H9 (cell line): ENCODE results near the gene PCGF3. TPM values are rescaled to one million over a fixed set of nuclear protein-coding genes. Genes with fewer than 3 reads are reported as not detected.

Experiments
- DNase-seq: peaks from one replicate; pipeline ENCODE4 v3.0.0-alpha.2; 2017
- H2AFZ ChIP-seq: one replicate; pipeline ENCODE4 v1.6.1; 2013; ENCODE audit warnings: mild to moderate bottlenecking, low read length, control low read depth, moderate library complexity
- H2AK5ac ChIP-seq: 2 replicates; pipeline ENCODE4 v1.6.1; 2013; ENCODE audit warnings: low read length, control low read depth, mixed read lengths; ENCODE audit not compliant: insufficient read length
- H2BK120ac ChIP-seq: one replicate; pipeline ENCODE4 v1.6.1; 2013; ENCODE audit warnings: low read depth, mild to moderate bottlenecking, low read length, control low read depth, inconsistent platforms; ENCODE audit not compliant: poor library complexity, severe bottlenecking
- H2BK12ac ChIP-seq: 2 replicates; pipeline ENCODE4 v1.6.1; 2013; ENCODE audit warnings: low read length, control low read depth, mixed read lengths, low read depth; ENCODE audit not compliant: insufficient read length
- H2BK15ac ChIP-seq: 2 replicates; pipeline ENCODE4 v1.6.1; 2013; ENCODE audit warnings: low read depth, low read length, control low read depth
- H2BK20ac ChIP-seq: one replicate; pipeline ENCODE4 v1.6.1; 2013; ENCODE audit warnings: low read depth, mild to moderate bottlenecking, low read length, control low read depth, inconsistent platforms; ENCODE audit not compliant: poor library complexity, severe bottlenecking
- H2BK5ac ChIP-seq: 2 replicates; pipeline ENCODE4 v1.6.1; 2013; ENCODE audit warnings: low read length, control low read depth, mixed read lengths; ENCODE audit not compliant: insufficient read length
- H3K14ac ChIP-seq: 2 replicates; pipeline ENCODE4 v1.6.1; 2013; ENCODE audit warnings: low read length, control low read depth; ENCODE audit not compliant: insufficient read depth
- H3K18ac ChIP-seq: 2 replicates; pipeline ENCODE4 v1.6.1; 2013; ENCODE audit warnings: low read depth, mild to moderate bottlenecking, mixed read lengths, low read length, control low read depth; ENCODE audit not compliant: insufficient read length
- H3K23ac ChIP-seq: 2 replicates; pipeline ENCODE4 v1.6.1; 2013; ENCODE audit warnings: low read length, control low read depth, mixed read lengths, low read depth; ENCODE audit not compliant: insufficient read length
- H3K23me2 ChIP-seq: 2 replicates; pipeline ENCODE4 v1.6.1; 2013; ENCODE audit warnings: low read depth, mild to moderate bottlenecking, mixed read lengths, low read length, control low read depth; ENCODE audit not compliant: insufficient read length, poor library complexity, severe bottlenecking
- H3K27ac ChIP-seq: 2 replicates; pipeline ENCODE4 v1.5.1; 2013; ENCODE audit warnings: low read length, control low read depth, mixed read lengths, low read depth; ENCODE audit not compliant: insufficient read length
- H3K27me3 ChIP-seq: 2 replicates; pipeline ENCODE4 v1.6.1; 2013; ENCODE audit warnings: low read length, control low read depth, inconsistent platforms; ENCODE audit not compliant: insufficient read depth
- H3K4ac ChIP-seq: 2 replicates; pipeline ENCODE4 v1.6.1; 2013; ENCODE audit warnings: low read depth, mild to moderate bottlenecking, control low read depth, inconsistent platforms, low read length, moderate library complexity
- H3K4me1 ChIP-seq: 2 replicates; pipeline ENCODE4 v1.6.1; 2013; ENCODE audit warnings: low read length, control low read depth, inconsistent platforms; ENCODE audit not compliant: insufficient read depth
- H3K4me2 ChIP-seq: 2 replicates; pipeline ENCODE4 v1.6.1; 2013; ENCODE audit warnings: low read length, control low read depth, mixed read lengths; ENCODE audit not compliant: insufficient read length, insufficient read depth
- H3K56ac ChIP-seq: 2 replicates; pipeline ENCODE4 v1.6.1; 2013; ENCODE audit warnings: low read depth, mild to moderate bottlenecking, mixed read lengths, low read length, control low read depth; ENCODE audit not compliant: insufficient read length
- H3K79me1 ChIP-seq: 2 replicates; pipeline ENCODE4 v1.6.1; 2013; ENCODE audit warnings: low read depth, mild to moderate bottlenecking, moderate library complexity, low read length, control low read depth, inconsistent platforms; ENCODE audit not compliant: insufficient read depth, poor library complexity, severe bottlenecking
- H3K79me2 ChIP-seq: 2 replicates; pipeline ENCODE4 v1.6.1; 2013; ENCODE audit warnings: low read length, control low read depth, inconsistent platforms; ENCODE audit not compliant: insufficient read depth
- H3K9ac ChIP-seq: 2 replicates; pipeline ENCODE4 v1.6.1; 2013; ENCODE audit warnings: low read length, control low read depth, mixed read lengths; ENCODE audit not compliant: insufficient read length; ENCODE audit errors: extremely low read depth
- H3K9me3 ChIP-seq: one replicate; pipeline ENCODE4 v1.6.1; 2013; ENCODE audit warnings: low read depth, low read length, inconsistent platforms; ENCODE audit not compliant: control insufficient read depth
- H3T11ph ChIP-seq: one replicate; pipeline ENCODE4 v1.6.1; 2013; ENCODE audit warnings: mild to moderate bottlenecking, low read length, control low read depth, inconsistent platforms
- H4K20me1 ChIP-seq: one replicate; pipeline ENCODE4 v1.6.1; 2013; ENCODE audit not compliant: control insufficient read depth, insufficient read length, insufficient read depth
- H4K5ac ChIP-seq: 2 replicates; pipeline ENCODE4 v1.6.1; 2013; ENCODE audit warnings: low read depth, mild to moderate bottlenecking, mixed read lengths, low read length, control low read depth; ENCODE audit not compliant: insufficient read length
- H4K8ac ChIP-seq: replicated peaks from 2 replicates; pipeline ENCODE4 v1.6.1; 2013; ENCODE audit warnings: low read length, control low read depth, mixed read lengths, low read depth; ENCODE audit not compliant: insufficient read length
- H4K91ac ChIP-seq: 2 replicates; pipeline ENCODE4 v1.6.1; 2013; ENCODE audit warnings: low read depth, mild to moderate bottlenecking, moderate library complexity, mixed read lengths, low read length, control low read depth; ENCODE audit not compliant: insufficient read length
- H3K27ac Mint-ChIP-seq, 3 experiments: 2 replicates in 2 of 3; 3 replicates in 1 of 3; pipeline ENCODE4 v1.8.0; 2020 to 2021; ENCODE audit warnings: mixed read lengths in 3 of 3, mild to moderate bottlenecking in 1 of 3, moderate library complexity in 1 of 3
- H3K27me3 Mint-ChIP-seq: 2 replicates; pipeline ENCODE4 v1.8.0; 2021; ENCODE audit warnings: low read depth, mild to moderate bottlenecking, moderate library complexity, mixed read lengths
- H3K36me3 Mint-ChIP-seq, 3 experiments: 2 replicates in 2 of 3; 3 replicates in 1 of 3; pipeline ENCODE4 v1.8.0; 2020 to 2021; ENCODE audit warnings: low read depth in 3 of 3, mixed read lengths in 3 of 3; ENCODE audit not compliant: insufficient read depth in 1 of 3
- H3K4me1 Mint-ChIP-seq, 2 experiments: 2 replicates each; pipeline ENCODE4 v1.8.0; 2020; ENCODE audit warnings: mixed read lengths in 2 of 2
- H3K4me3 Mint-ChIP-seq, 2 experiments: 2 replicates in 1 of 2; 3 replicates in 1 of 2; pipeline ENCODE4 v1.8.0; 2020 to 2021; ENCODE audit warnings: mild to moderate bottlenecking in 2 of 2, mixed read lengths in 2 of 2, moderate library complexity in 1 of 2
- H3K9me3 Mint-ChIP-seq, 2 experiments: 2 replicates in 1 of 2; 3 replicates in 1 of 2; pipeline ENCODE4 v1.8.0; 2020; ENCODE audit warnings: mild to moderate bottlenecking in 2 of 2, mixed read lengths in 2 of 2, moderate library complexity in 1 of 2
- WGBS: extraction: QIAGEN DNeasy Blood & Tissue Kit; methylation state at CpG from one replicate; pipeline ENCODE4 v1.1.7; 2013; ENCODE audit warnings: missing lambda C conversion rate, low lambda C conversion rate, mixed read lengths; ENCODE audit not compliant: insufficient read length; ENCODE audit errors: extremely low coverage; 5-methylcytosine and 5-hydroxymethylcytosine counted together
- total RNA-seq: library from RNA; stranded (reverse); gene quantifications from 2 replicates; pipeline ENCODE4 v1.2.1, GENCODE V29; 2021
- TF ChIP-seq, protein P1 (sequence below): fragments of 200-600 bp; sonication (generic); conservative IDR thresholded peaks from 3 replicates; pipeline ENCODE4 v1.8.0; 2021; ENCODE audit warnings: antibody characterized with exemption, mild to moderate bottlenecking

The PCGF3 gene
- total RNA-seq, 1 experiment from 2014 or later = 43.1 TPM

DNA sequence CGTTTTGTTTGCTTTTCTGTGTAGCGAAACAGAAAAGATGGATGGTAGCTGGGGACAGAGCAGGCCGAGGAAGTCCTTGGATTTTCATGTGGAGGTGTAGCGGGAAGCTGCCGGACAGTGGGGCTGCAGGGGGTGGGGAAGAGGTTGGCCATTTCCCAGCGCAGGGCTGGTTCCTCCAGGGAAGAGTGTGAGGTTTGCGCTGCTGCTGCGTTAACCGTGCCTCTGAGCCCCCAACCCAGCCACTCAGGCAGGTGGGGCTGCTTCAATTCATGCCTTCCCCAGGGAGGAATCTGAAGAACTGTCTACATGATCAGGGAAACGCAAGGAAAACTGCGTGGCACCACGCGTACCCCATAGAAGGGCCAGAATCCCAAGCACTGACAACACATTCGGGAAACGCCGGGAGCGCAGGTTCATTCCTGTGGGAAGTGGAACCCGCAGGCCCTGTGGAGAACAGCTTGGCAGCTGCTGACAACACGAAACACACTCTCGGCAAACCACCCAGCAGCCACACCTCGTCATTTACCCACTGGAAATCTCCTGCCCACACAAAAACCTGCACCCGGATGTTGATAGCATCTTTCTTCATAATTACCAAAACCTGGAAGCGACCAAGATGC, 57.7 kb downstream of the PCGF3 start:
- Histone ChIP-seq H3K4me1 (no peaks in the 10 kb centered on the region), H2BK12ac (no peak overlapping the region), H3K79me2 (no peaks in the 10 kb centered on the region), H2AK5ac (no peak overlapping the region), H2AFZ (no peak overlapping the region), H4K5ac (no peak overlapping the region), H3K4ac (no peak overlapping the region), H3K23ac (no peak overlapping the region), H3K18ac (no peak overlapping the region), H2BK20ac (no peak overlapping the region), H2BK15ac (no peak overlapping the region), H3K27me3 (no peaks in the 10 kb centered on the region), H4K91ac (no peak overlapping the region), H3K23me2 (no peaks in the 10 kb centered on the region), H3K4me2 (no peak overlapping the region), H3K56ac (no peak overlapping the region), H3K14ac (no peak overlapping the region), H3K9ac (no peak overlapping the region), H3T11ph (no peak overlapping the region), H3K27ac (no peak overlapping the region), H4K20me1 (no peaks in the 10 kb centered on the region), H2BK120ac (no peak overlapping the region), H3K9me3 (no peaks in the 10 kb centered on the region), H4K8ac (no peak overlapping the region), H2BK5ac (no peak overlapping the region), H3K79me1 (no peaks in the 10 kb centered on the region)
- WGBS = no CpG with 5 or more reads among the region's 23 CpGs
- peaks cover 12 to 14% of the 10 kb centered on the region in 2 experiments for H3K4me1 Mint-ChIP-seq
- peak overlapping the region in 1 of 3 experiments; percentile 46; a peak in 1 of 7 replicates for H3K27ac Mint-ChIP-seq
- peaks cover 10 to 31% of the 10 kb centered on the region in 2 experiments for H3K9me3 Mint-ChIP-seq
- no peak overlapping the region for H3K4me3 Mint-ChIP-seq
- DNase-seq = no peak
- TF ChIP-seq, protein P1, sequence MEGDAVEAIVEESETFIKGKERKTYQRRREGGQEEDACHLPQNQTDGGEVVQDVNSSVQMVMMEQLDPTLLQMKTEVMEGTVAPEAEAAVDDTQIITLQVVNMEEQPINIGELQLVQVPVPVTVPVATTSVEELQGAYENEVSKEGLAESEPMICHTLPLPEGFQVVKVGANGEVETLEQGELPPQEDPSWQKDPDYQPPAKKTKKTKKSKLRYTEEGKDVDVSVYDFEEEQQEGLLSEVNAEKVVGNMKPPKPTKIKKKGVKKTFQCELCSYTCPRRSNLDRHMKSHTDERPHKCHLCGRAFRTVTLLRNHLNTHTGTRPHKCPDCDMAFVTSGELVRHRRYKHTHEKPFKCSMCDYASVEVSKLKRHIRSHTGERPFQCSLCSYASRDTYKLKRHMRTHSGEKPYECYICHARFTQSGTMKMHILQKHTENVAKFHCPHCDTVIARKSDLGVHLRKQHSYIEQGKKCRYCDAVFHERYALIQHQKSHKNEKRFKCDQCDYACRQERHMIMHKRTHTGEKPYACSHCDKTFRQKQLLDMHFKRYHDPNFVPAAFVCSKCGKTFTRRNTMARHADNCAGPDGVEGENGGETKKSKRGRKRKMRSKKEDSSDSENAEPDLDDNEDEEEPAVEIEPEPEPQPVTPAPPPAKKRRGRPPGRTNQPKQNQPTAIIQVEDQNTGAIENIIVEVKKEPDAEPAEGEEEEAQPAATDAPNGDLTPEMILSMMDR = no peak
- H3K36me3 Mint-ChIP-seq = peaks cover 68 to 87% (median 85%) of the 10 kb centered on the region in 3 experiments
- H3K27me3 Mint-ChIP-seq = peaks cover 6% of the 10 kb centered on the region
